Mucosa of descending colon (tissue), 3 donors: ENCODE measurements around the gene PAK1. TPM values are rescaled to one million over a fixed set of nuclear protein-coding genes. Genes with fewer than 3 reads are reported as not detected.

Experiments used
- ATAC-seq: fragments of 200-7000 bp; cut with Tn5 transposase; one replicate; pipeline ENCODE4 v1.9.1; 2020; ENCODE audit warnings: mild to moderate bottlenecking, moderate library complexity
- DNase-seq, 3 donors: peaks; one replicate each; pipeline ENCODE4 v3.0.0-alpha.2; 2020
- H3K36me3 ChIP-seq: fragments of 200-600 bp; one replicate; pipeline ENCODE4 v1.8.0; 2021; ENCODE audit warnings: low read depth, mild to moderate bottlenecking
- H3K4me1 ChIP-seq: fragments of 200-600 bp; one replicate; pipeline ENCODE4 v1.8.0; 2021; ENCODE audit warnings: low read depth, mild to moderate bottlenecking
- H3K4me3 ChIP-seq: fragments of 200-600 bp; one replicate; pipeline ENCODE4 v1.8.0; 2021; ENCODE audit warnings: mild to moderate bottlenecking
- H3K9me3 ChIP-seq: fragments of 200-600 bp; one replicate; pipeline ENCODE4 v1.8.0; 2021; ENCODE audit warnings: mild to moderate bottlenecking
- intact Hi-C, 2 donors: fragments of 100-400 bp; cut with DNase I in 1 of 2; cut with micrococcal nuclease in 1 of 2; formaldehyde crosslinking; loops; one replicate each; pipeline versions ENCODE4 v1.11.0 to v1.11.1; 2022; cut with DNase I, micrococcal nuclease
- total RNA-seq, 3 donors: library from RNA; stranded (reverse); fragmentation: NEBNext Ultra II Directional in 2 of 3; extraction: Animal tissue kit (Norgen Biotek cat#: 25700) in 2 of 3; gene quantifications; one replicate each; pipeline versions ENCODE4 v1.2.1 to v1.2.4, GENCODE V29; 2021 to 2023
- TF ChIP-seq, protein P1 (sequence below): fragments of 200-600 bp; IDR thresholded peaks from one replicate; pipeline ENCODE4 v1.8.0; 2022; ENCODE audit warnings: antibody characterized with exemption, mild to moderate bottlenecking
- donor health status: DM: no; HTN: no; CAD: no; lungs with moderate emphysema.
- donor health status: DM: no; HTN: no; CAD: no.
- donor health status: DM: no; HTN: yes; CAD: no.

Gene PAK1
- total RNA-seq, 3 donors from 2014 or later, result 73.5 to 125 (median 116) TPM

DNA sequence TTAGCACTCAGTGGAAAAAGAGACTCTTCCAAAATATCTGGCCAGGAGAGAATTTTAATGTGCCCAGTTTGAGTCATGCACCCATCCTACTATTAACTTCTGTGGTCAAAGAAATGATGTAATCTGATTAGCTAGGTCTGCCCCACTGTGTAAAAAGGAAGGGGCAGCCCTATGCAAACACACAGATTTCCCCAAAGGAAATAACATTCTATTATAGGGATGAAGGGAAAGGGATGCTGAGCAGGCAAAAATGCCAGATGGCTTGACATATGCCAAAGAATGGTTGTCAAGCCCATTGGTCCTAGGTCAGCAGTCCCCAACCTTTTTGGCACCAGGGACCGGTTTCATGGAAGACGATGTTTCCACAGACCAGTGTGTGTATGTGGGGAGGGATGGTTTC is 43.3 kb upstream of the PAK1 start:
- no peak overlapping the region for H3K4me3 ChIP-seq
- TF ChIP-seq, protein P1, sequence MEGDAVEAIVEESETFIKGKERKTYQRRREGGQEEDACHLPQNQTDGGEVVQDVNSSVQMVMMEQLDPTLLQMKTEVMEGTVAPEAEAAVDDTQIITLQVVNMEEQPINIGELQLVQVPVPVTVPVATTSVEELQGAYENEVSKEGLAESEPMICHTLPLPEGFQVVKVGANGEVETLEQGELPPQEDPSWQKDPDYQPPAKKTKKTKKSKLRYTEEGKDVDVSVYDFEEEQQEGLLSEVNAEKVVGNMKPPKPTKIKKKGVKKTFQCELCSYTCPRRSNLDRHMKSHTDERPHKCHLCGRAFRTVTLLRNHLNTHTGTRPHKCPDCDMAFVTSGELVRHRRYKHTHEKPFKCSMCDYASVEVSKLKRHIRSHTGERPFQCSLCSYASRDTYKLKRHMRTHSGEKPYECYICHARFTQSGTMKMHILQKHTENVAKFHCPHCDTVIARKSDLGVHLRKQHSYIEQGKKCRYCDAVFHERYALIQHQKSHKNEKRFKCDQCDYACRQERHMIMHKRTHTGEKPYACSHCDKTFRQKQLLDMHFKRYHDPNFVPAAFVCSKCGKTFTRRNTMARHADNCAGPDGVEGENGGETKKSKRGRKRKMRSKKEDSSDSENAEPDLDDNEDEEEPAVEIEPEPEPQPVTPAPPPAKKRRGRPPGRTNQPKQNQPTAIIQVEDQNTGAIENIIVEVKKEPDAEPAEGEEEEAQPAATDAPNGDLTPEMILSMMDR, result no peak
- no peaks in the 10 kb centered on the region for H3K9me3 ChIP-seq
- H3K4me1 ChIP-seq, result peaks cover 9% of the 10 kb centered on the region
- intact Hi-C loops, result no loop called here
- DNase-seq (no peak), ATAC-seq (no peak)
- no peaks in the 10 kb centered on the region for H3K36me3 ChIP-seq

DNA sequence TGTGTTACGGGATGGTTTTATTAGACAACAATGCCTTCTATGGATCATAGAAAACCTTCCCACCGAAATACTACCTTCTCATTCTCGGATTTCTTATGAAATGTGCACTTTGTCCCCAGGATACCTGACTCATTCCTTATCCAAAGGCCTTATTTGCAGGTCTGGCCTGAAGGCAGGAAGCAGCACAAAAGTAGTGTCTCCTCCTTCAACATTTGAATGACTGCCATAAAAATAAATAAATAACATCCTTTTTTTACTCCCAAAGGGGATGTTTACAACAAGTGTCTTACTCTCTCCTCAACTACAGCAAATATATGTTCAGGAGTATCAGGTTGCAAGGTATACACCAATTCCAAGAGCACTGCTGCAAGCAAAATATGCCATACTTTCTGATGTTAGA is 41.6 kb upstream of the PAK1 start:
- Histone ChIP-seq H3K9me3 (no peaks in the 10 kb centered on the region), H3K4me3 (no peak overlapping the region), H3K4me1 (peaks cover 9% of the 10 kb centered on the region), H3K36me3 (no peaks in the 10 kb centered on the region)
- intact Hi-C loops, result no loop called here
- ATAC-seq (peak; percentile 98), DNase-seq (peak in 1 of 3 donors; percentile 41)
- TF ChIP-seq, protein P1, result no peak

DNA sequence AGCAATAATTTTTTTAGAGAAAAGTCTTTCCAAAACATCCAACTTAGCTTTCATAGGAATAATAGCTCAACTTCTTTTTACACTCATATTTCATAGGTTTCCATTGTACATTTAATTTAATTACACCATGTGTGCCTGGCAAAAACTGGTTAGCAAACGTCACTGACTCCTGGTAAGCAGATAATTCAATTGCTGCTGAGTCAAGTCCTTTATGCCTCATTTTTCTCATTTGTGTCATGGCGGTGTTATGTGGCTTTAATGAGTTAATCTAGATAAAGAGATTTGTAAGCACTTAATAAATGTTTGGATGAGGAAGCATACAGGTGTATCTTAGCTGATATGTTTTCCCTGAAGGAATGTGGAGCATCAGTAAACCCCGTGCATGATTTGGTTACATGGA is 41.2 kb upstream of the PAK1 start:
- Histone ChIP-seq H3K9me3 (no peaks in the 10 kb centered on the region), H3K4me1 (peaks cover 9% of the 10 kb centered on the region), H3K4me3 (no peak overlapping the region), H3K36me3 (no peaks in the 10 kb centered on the region)
- intact Hi-C loops, result no loop called here
- ATAC-seq (peak; percentile 6), DNase-seq (no peak)
- TF ChIP-seq, protein P1, result no peak

DNA sequence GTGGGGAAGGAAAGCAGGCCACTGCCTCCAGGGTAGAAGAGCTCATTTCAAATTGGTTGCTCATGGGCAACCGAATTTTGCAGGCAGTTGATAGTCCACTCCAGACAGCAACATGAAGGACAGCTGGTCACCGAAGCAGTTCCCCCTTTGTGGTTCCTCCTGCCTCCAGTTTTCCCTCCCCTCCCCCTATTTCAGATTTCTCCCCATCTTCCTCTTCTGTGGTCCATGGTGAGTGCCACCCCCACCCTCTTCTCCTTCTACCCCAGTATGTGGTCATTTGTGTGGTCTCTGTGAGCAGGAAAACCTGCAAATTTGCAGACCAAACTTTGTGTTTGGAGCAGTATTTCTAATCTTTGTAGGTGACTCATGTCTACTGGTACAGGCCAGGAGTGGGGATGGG is 38.2 kb upstream of the PAK1 start:
- no peak for ATAC-seq

DNA sequence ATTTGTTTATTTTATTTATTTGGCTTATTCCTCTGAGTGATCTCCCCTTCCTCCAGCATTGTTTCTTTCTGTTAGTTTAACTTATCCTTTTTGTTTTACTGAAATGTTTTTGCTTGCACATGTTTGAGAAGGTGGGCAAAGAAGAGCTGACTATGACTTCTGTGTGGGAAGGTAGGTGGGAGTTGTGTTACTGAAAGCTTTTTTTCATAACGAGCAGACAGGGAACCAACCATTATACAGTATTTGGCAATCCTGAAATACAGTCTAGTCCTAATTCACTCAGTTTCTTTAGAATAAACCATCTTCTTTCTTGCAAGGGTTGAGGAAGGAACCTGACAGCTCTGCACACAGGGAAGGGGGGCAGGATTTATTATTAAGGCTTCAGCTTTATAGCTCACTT is 37.0 kb upstream of the PAK1 start:
- Histone ChIP-seq H3K4me1 (peaks cover 9% of the 10 kb centered on the region), H3K4me3 (no peak overlapping the region), H3K36me3 (no peaks in the 10 kb centered on the region), H3K9me3 (no peaks in the 10 kb centered on the region)
- TF ChIP-seq, protein P1, result no peak
- ATAC-seq (no peak), DNase-seq (no peak)
- intact Hi-C loops, result no loop called here

More for the DNA sequence above, 38.2 kb upstream of the PAK1 start:
- Histone ChIP-seq H3K36me3 (no peaks in the 10 kb centered on the region), H3K4me3 (no peak overlapping the region), H3K4me1 (peaks cover 9% of the 10 kb centered on the region), H3K9me3 (no peaks in the 10 kb centered on the region)
- intact Hi-C loops, result no loop called here
- no peak for DNase-seq
- TF ChIP-seq, protein P1, result no peak

DNA sequence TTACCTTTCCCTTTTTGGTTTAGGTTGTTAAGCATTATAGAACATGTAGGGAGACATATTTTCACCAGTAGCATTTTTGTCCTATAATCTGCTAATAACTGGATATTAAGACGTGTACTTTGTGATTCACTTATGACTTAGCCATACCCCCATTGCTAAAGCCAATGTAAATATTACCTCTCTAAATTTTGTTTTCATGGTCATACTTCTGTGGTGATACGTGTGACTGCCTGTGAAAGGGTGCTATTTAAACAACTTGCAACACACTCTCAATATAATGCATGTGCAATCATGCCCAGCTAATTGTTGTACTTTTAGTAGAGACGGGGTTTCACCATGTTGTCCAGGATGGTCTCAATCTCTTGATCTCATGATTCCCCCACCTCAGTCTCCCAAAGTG is 36.2 kb upstream of the PAK1 start:
- no peak for ATAC-seq
- H3K36me3 ChIP-seq, result no peaks in the 10 kb centered on the region
- H3K4me1 ChIP-seq, result peaks cover 4% of the 10 kb centered on the region
- intact Hi-C loops, result no loop called here
- TF ChIP-seq, protein P1, result no peak
- no peak overlapping the region for H3K4me3 ChIP-seq
- H3K9me3 ChIP-seq, result no peaks in the 10 kb centered on the region
- DNase-seq, result no peak
